HCT116 (cell line): ENCODE data around the gene PRMT9. TPM values are rescaled to one million over a fixed set of nuclear protein-coding genes. Genes with fewer than 3 reads are reported as not detected.

Experiments used
- ATAC-seq: fragments of 200-7000 bp; cut with Tn5 transposase; 2 replicates; pipeline ENCODE4 v1.9.1; 2020; ENCODE audit warnings: mild to moderate bottlenecking, moderate library complexity
- BruUV-seq: library from RNA; stranded (reverse); fragments of 400-500 nt; replicated peaks from 2 replicates; lab custom pipeline; 2021; lab: Mats Ljungman, UMichigan
- CTCF ChIA-PET: fragments of 300-600 bp; sonication (Branson Sonifier 250); formaldehyde crosslinking; loops from one replicate; lab custom pipeline; 2021; ENCODE audit warnings: antibody characterized with exemption; lab: Charles Lee
- POLR2A ChIA-PET: fragments of 300-600, 350-600 bp; sonication (Branson Sonifier 250); formaldehyde crosslinking; loops from one replicate; lab custom pipeline; 2021; ENCODE audit warnings: antibody characterized with exemption; lab: Charles Lee
- RAD21 ChIA-PET, 2 experiments: fragments of 300-600 bp; sonication (Branson Sonifier 250); formaldehyde crosslinking; loops; one replicate each; lab custom pipeline; 2023; ENCODE audit warnings: low total read pairs in 2 of 2; ENCODE audit not compliant: uncharacterized antibody in 2 of 2, unreplicated experiment in 2 of 2, low non-redundant PET in 1 of 2; lab: Charles Lee
- DNase-seq: peaks from one replicate; pipeline ENCODE4 v3.0.0-alpha.2; 2010; ENCODE audit warnings: low read depth, low spot score
- H2AFZ ChIP-seq: fragments of 200-600 bp; shearing (Covaris generic), sonication (generic); 2 replicates; pipeline ENCODE4 v1.6.1; 2017; ENCODE audit warnings: low read depth, mixed run types, mixed read lengths, antibody characterized with exemption, low read length; ENCODE audit not compliant: poor library complexity, severe bottlenecking
- H3K27ac ChIP-seq: 2 replicates; pipeline ENCODE4 v1.5.1; 2012; ENCODE audit warnings: low read depth, low read length
- H3K27me3 ChIP-seq: fragments of 200-600 bp; sonication (generic); 2 replicates; pipeline ENCODE4 v1.6.1; 2016; ENCODE audit warnings: mixed run types, low read length, mixed read lengths; ENCODE audit not compliant: insufficient read depth
- H3K36me3 ChIP-seq, 2 experiments: fragments of 200-500 bp in 1 of 2; fragments of 200-600 bp in 1 of 2; sonication (Bioruptor generic) in 1 of 2; sonication (generic) in 1 of 2; 2 replicates each; pipeline versions ENCODE4 v1.5.1 to v1.6.1; 2014 to 2016; ENCODE audit warnings: low read length in 2 of 2, inconsistent platforms in 1 of 2, mixed read lengths in 1 of 2, mixed run types in 1 of 2; ENCODE audit not compliant: insufficient read depth in 2 of 2, control insufficient read depth in 1 of 2
- H3K4me1 ChIP-seq, 2 experiments: fragments of 200-600 bp in 1 of 2; sonication (generic) in 1 of 2; 2 replicates each; pipeline versions ENCODE4 v1.5.1 to v1.6.1; 2012 to 2017; ENCODE audit warnings: low read length in 2 of 2, inconsistent platforms in 1 of 2, mild to moderate bottlenecking in 1 of 2, mixed read lengths in 1 of 2, mixed run types in 1 of 2, moderate library complexity in 1 of 2; ENCODE audit not compliant: insufficient read depth in 2 of 2, control insufficient read depth in 1 of 2
- H3K4me2 ChIP-seq: fragments of 200-600 bp; sonication (generic); 2 replicates; pipeline ENCODE4 v1.6.1; 2017; ENCODE audit warnings: mixed run types, low read length, mixed read lengths
- H3K4me3 ChIP-seq, 2 experiments: fragments of 200-600 bp in 1 of 2; sonication (generic) in 1 of 2; replicated peaks in 1 of 2; 2 replicates each; pipeline ENCODE4 v1.5.1; 2011 to 2016; ENCODE audit warnings: low read length in 2 of 2, control low read depth in 1 of 2, low read depth in 1 of 2, mild to moderate bottlenecking in 1 of 2, mixed read lengths in 1 of 2, mixed run types in 1 of 2
- H3K79me2 ChIP-seq: fragments of 200-600 bp; sonication (generic); 2 replicates; pipeline ENCODE4 v1.6.1; 2017; ENCODE audit warnings: mild to moderate bottlenecking, mixed run types, low read length, moderate library complexity, mixed read lengths; ENCODE audit not compliant: insufficient read depth
- H3K9ac ChIP-seq: fragments of 200-600 bp; sonication (generic); 2 replicates; pipeline ENCODE4 v1.6.1; 2016; ENCODE audit warnings: low read length, mixed read lengths
- H3K9me2 ChIP-seq: fragments of 200-600 bp; sonication (generic), shearing (Covaris generic); 2 replicates; pipeline ENCODE4 v1.6.1; 2017; ENCODE audit warnings: mixed run types, mild to moderate bottlenecking, moderate library complexity; ENCODE audit not compliant: insufficient read depth
- H3K9me3 ChIP-seq, 2 experiments: fragments of 200-500 bp in 1 of 2; fragments of 200-600 bp in 1 of 2; sonication (Bioruptor generic) in 1 of 2; sonication (generic) in 1 of 2; 2 replicates each; pipeline ENCODE4 v1.6.1; 2014 to 2017; ENCODE audit warnings: low read length in 2 of 2, mixed read lengths in 2 of 2, inconsistent platforms in 1 of 2, low read depth in 1 of 2, mild to moderate bottlenecking in 1 of 2, mixed run types in 1 of 2, moderate library complexity in 1 of 2; ENCODE audit not compliant: control insufficient read depth in 1 of 2, insufficient read depth in 1 of 2
- H4K20me1 ChIP-seq: fragments of 200-600 bp; sonication (generic), shearing (Covaris generic); 2 replicates; pipeline ENCODE4 v1.6.1; 2017; ENCODE audit warnings: mixed run types, mild to moderate bottlenecking, moderate library complexity; ENCODE audit not compliant: insufficient read depth
- ATF3 ChIP-seq: IDR thresholded peaks from 2 replicates; pipeline ENCODE4 v1.6.1; 2012
- CTCF ChIP-seq, 3 experiments: fragments of 200-600 bp in 1 of 3; sonication (generic) in 1 of 3; IDR thresholded peaks in 2 of 3; conservative IDR thresholded peaks in 1 of 3; 2 replicates each; pipeline ENCODE4 v1.5.1; 2012 to 2017; ENCODE audit warnings: low read depth in 2 of 3, low read length in 2 of 3, antibody characterized with exemption in 1 of 3, borderline replicate concordance in 1 of 3, control low read depth in 1 of 3, mild to moderate bottlenecking in 1 of 3, mixed read lengths in 1 of 3, mixed run types in 1 of 3, moderate library complexity in 1 of 3; ENCODE audit not compliant: insufficient read depth in 1 of 3
- EGR1 ChIP-seq: IDR thresholded peaks from 2 replicates; pipeline ENCODE4 v1.6.1; 2012; ENCODE audit warnings: low read depth
- ELF1 ChIP-seq: IDR thresholded peaks from 2 replicates; pipeline ENCODE4 v1.6.1; 2012; ENCODE audit warnings: low read depth, borderline replicate concordance
- RAD21 ChIP-seq: IDR thresholded peaks from 2 replicates; pipeline ENCODE4 v1.6.1; 2012; ENCODE audit warnings: low read depth, mild to moderate bottlenecking
- TCF7L2 ChIP-seq: IDR thresholded peaks from 2 replicates; pipeline ENCODE4 v1.7.0; 2011; ENCODE audit warnings: borderline replicate concordance, inconsistent platforms; ENCODE audit not compliant: insufficient read depth, insufficient read length; ENCODE audit errors: extremely low read depth
- ZFX ChIP-seq: fragments of 450-650 bp; IDR thresholded peaks from 2 replicates; pipeline ENCODE4 v1.6.1; 2017
- ZNF274 ChIP-seq: fragments of 200-500 bp; sonication (Bioruptor generic); IDR thresholded peaks from 2 replicates; pipeline ENCODE4 v1.6.1; 2014; ENCODE audit warnings: mild to moderate bottlenecking, low read depth, low read length, inconsistent platforms
- intact Hi-C: fragments of 100-400 bp; cut with micrococcal nuclease; formaldehyde crosslinking; loops from 2 replicates; pipeline ENCODE4 v1.10.0; 2022
- total RNA-seq: library from RNA; stranded (reverse); gene quantifications from one replicate; pipeline ENCODE4 v1.2.1, GENCODE V29; 2021; ENCODE audit not compliant: unreplicated experiment

Gene PRMT9
- total RNA-seq, 1 experiment from 2014 or later = 5.8 TPM

- no TSS peak for BruUV-seq
- CTCF ChIA-PET = no interaction called here
- RAD21 ChIA-PET = no interaction called here
These were observed 20.9 kb upstream of the PRMT9 start for GRCh38 chr4:147704846-147705245.

More at GRCh38 chr4:147704846-147705245, 20.9 kb upstream of the PRMT9 start:
- TF ChIP-seq CTCF (IDR thresholded peaks at IDR 0.05 in 2 of 3, conservative IDR thresholded peaks at IDR 0.05 in 1 of 3; ENCODE audit: borderline replicate concordance in 1 of 3, insufficient read depth in 1 of 3, low read depth in 2 of 3, low read length in 2 of 3) = no peak
- TF ChIP-seq ATF3 = no peak
- no peak for TF ChIP-seq EGR1
- TF ChIP-seq TCF7L2 = no peak
- no peak for TF ChIP-seq ZFX
- TF ChIP-seq RAD21 = no peak
- TF ChIP-seq ELF1 = no peak
- no peak for TF ChIP-seq ZNF274
- no peaks in the 10 kb centered on the region for H3K9me2 ChIP-seq
- H3K9ac ChIP-seq = no peak overlapping the region
- no peaks in the 10 kb centered on the region for H3K36me3 ChIP-seq
- ATAC-seq (no peak), DNase-seq (no peak)
- no peak overlapping the region for H2AFZ ChIP-seq
- H3K79me2 ChIP-seq = no peaks in the 10 kb centered on the region
- H3K4me3 ChIP-seq = no peak overlapping the region
- H3K9me3 ChIP-seq = no peaks in the 10 kb centered on the region
- POLR2A ChIA-PET = no interaction called here
- intact Hi-C loops = no loop called here
- H3K4me1 ChIP-seq = peaks cover 0 to 9% of the 10 kb centered on the region in 2 experiments; a peak in 1 of 4 replicates
- H3K27ac ChIP-seq = no peak overlapping the region
- no peaks in the 10 kb centered on the region for H4K20me1 ChIP-seq
- no peaks in the 10 kb centered on the region for H3K27me3 ChIP-seq
- no peak overlapping the region for H3K4me2 ChIP-seq
